ENCODE data around the gene TMEM225B.
"Not testable (repeated sequence)": the region's sequence is repeated elsewhere in the genome, so short reads cannot be mapped to it uniquely, and the experiment has no call there.

DNA sequence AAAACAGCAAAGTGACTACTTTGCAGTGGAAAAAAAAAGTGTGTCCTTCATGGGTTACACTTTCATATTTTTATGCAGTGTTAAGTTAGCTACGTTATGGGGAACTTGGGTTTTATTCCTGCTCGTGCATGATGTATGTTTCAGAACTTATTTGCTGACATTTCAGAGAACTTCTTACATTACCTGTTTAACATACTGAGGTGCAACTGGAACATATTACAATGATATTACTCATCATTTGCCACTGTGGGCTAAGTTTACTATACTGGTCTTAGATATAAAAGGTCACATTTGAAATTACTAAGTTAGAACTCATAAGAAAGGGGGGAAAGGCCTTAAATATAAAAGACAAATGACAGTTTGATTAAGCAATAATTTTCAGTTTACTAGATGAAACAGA is 39.3 kb downstream of the TMEM225B start:
- TF ChIP-seq, protein P1, sequence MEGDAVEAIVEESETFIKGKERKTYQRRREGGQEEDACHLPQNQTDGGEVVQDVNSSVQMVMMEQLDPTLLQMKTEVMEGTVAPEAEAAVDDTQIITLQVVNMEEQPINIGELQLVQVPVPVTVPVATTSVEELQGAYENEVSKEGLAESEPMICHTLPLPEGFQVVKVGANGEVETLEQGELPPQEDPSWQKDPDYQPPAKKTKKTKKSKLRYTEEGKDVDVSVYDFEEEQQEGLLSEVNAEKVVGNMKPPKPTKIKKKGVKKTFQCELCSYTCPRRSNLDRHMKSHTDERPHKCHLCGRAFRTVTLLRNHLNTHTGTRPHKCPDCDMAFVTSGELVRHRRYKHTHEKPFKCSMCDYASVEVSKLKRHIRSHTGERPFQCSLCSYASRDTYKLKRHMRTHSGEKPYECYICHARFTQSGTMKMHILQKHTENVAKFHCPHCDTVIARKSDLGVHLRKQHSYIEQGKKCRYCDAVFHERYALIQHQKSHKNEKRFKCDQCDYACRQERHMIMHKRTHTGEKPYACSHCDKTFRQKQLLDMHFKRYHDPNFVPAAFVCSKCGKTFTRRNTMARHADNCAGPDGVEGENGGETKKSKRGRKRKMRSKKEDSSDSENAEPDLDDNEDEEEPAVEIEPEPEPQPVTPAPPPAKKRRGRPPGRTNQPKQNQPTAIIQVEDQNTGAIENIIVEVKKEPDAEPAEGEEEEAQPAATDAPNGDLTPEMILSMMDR (IDR thresholded peaks at IDR 0.05): not testable (repeated sequence)
- TF ChIP-seq POLR2A (IDR thresholded peaks at IDR 0.05): not testable (repeated sequence)
